ENCODE data around the gene TMEM163. TPM values are rescaled to one million over a fixed set of nuclear protein-coding genes. Genes with fewer than 3 reads are reported as not detected.

The TMEM163 gene
- polyA plus RNA-seq, 6 donors from 2014 or later, result 0.33 to 1.0 (median 0.47) TPM

- Mint-ChIP-seq H3K27ac (peak overlapping the region in 1 of 6 donors; percentile 33), H3K9me3 (peaks cover 0 to 1% (median 0%) of the 10 kb centered on the region in 7 donors), H3K4me1 (no peaks in the 10 kb centered on the region), H3K27me3 (no peaks in the 10 kb centered on the region), H3K4me3 (no peak overlapping the region), H3K36me3 (no peaks in the 10 kb centered on the region)
- ATAC-seq (ENCODE audit: low read depth in 2 of 2), result no peak
- no peak for DNase-seq
These were observed 217.2 kb downstream of the TMEM163 start for GRCh38 chr2:134501476-134502091.

GRCh38 chr2:134500211-134500935, 218.4 kb downstream of the TMEM163 start:
- no peaks in the 10 kb centered on the region for H3K36me3 Mint-ChIP-seq
- H3K27me3 Mint-ChIP-seq, result no peaks in the 10 kb centered on the region
- H3K27ac Mint-ChIP-seq, result peak overlapping the region in 1 of 6 donors; percentile 70
- no peaks in the 10 kb centered on the region for H3K4me1 Mint-ChIP-seq
- ATAC-seq (ENCODE audit: low read depth in 2 of 2) (no peak), DNase-seq (no peak)
- H3K4me3 Mint-ChIP-seq, result no peak overlapping the region
- H3K9me3 Mint-ChIP-seq, result peaks cover 0 to 3% (median 0%) of the 10 kb centered on the region in 7 donors

- ATAC-seq (ENCODE audit: low read depth in 2 of 2), result no peak
- Mint-ChIP-seq H3K9me3 (peaks cover 0 to 3% (median 0%) of the 10 kb centered on the region in 7 donors), H3K4me1 (no peaks in the 10 kb centered on the region), H3K4me3 (no peak overlapping the region), H3K27me3 (no peaks in the 10 kb centered on the region), H3K36me3 (no peaks in the 10 kb centered on the region), H3K27ac (no peak overlapping the region)
- DNase-seq, result no peak
These were observed 219.4 kb downstream of the TMEM163 start for GRCh38 chr2:134499307-134499926.

GRCh38 chr2:134498654-134499053, 220.1 kb downstream of the TMEM163 start:
- Mint-ChIP-seq H3K9me3 (peaks cover 0 to 3% (median 0%) of the 10 kb centered on the region in 7 donors), H3K4me3 (no peak overlapping the region), H3K27me3 (no peaks in the 10 kb centered on the region), H3K4me1 (no peaks in the 10 kb centered on the region), H3K27ac (no peak overlapping the region), H3K36me3 (no peaks in the 10 kb centered on the region)
- ATAC-seq (ENCODE audit: low read depth in 2 of 2), result no peak
- DNase-seq, result no peak

GRCh38 chr2:134493797-134494196, 225.0 kb downstream of the TMEM163 start:
- H3K36me3 Mint-ChIP-seq, result no peaks in the 10 kb centered on the region
- H3K4me3 Mint-ChIP-seq, result no peak overlapping the region
- H3K9me3 Mint-ChIP-seq, result peaks cover 0 to 3% (median 0%) of the 10 kb centered on the region in 7 donors
- no peak overlapping the region for H3K27ac Mint-ChIP-seq
- DNase-seq, result no peak
- no peak for ATAC-seq (ENCODE audit: low read depth in 2 of 2)
- H3K4me1 Mint-ChIP-seq, result no peaks in the 10 kb centered on the region
- H3K27me3 Mint-ChIP-seq, result peaks cover 0 to 7% (median 3%) of the 10 kb centered on the region in 3 donors

- no peaks in the 10 kb centered on the region for H3K4me1 Mint-ChIP-seq
- H3K36me3 Mint-ChIP-seq, result no peaks in the 10 kb centered on the region
- ATAC-seq (ENCODE audit: low read depth in 2 of 2) (no peak), DNase-seq (no peak)
- H3K9me3 Mint-ChIP-seq, result peaks cover 0 to 3% (median 0%) of the 10 kb centered on the region in 7 donors
- H3K27me3 Mint-ChIP-seq, result peaks cover 0 to 7% (median 3%) of the 10 kb centered on the region in 3 donors
- H3K4me3 Mint-ChIP-seq, result no peak overlapping the region
- no peak overlapping the region for H3K27ac Mint-ChIP-seq
These were observed 226.9 kb downstream of the TMEM163 start for GRCh38 chr2:134491771-134492441.

GRCh38 chr2:134491022-134491421, 227.8 kb downstream of the TMEM163 start:
- no peak overlapping the region for H3K27ac Mint-ChIP-seq
- no peaks in the 10 kb centered on the region for H3K4me1 Mint-ChIP-seq
- peaks cover 0 to 7% (median 3%) of the 10 kb centered on the region in 3 donors for H3K27me3 Mint-ChIP-seq
- H3K36me3 Mint-ChIP-seq, result no peaks in the 10 kb centered on the region
- H3K9me3 Mint-ChIP-seq, result peaks cover 0 to 1% (median 0%) of the 10 kb centered on the region in 7 donors
- DNase-seq (no peak), ATAC-seq (ENCODE audit: low read depth in 2 of 2) (no peak)
- H3K4me3 Mint-ChIP-seq, result no peak overlapping the region

- H3K4me1 Mint-ChIP-seq, result no peaks in the 10 kb centered on the region
- peaks cover 0 to 7% (median 3%) of the 10 kb centered on the region in 3 donors for H3K27me3 Mint-ChIP-seq
- no peaks in the 10 kb centered on the region for H3K36me3 Mint-ChIP-seq
- ATAC-seq (ENCODE audit: low read depth in 2 of 2) (no peak), DNase-seq (no peak)
- peak overlapping the region in 1 of 6 donors; percentile 25 for H3K27ac Mint-ChIP-seq
- H3K9me3 Mint-ChIP-seq, result peaks cover 0 to 1% (median 0%) of the 10 kb centered on the region in 7 donors
- H3K4me3 Mint-ChIP-seq, result no peak overlapping the region
These were observed 228.2 kb downstream of the TMEM163 start for GRCh38 chr2:134490559-134490958.

GRCh38 chr2:134489732-134490384, 228.9 kb downstream of the TMEM163 start:
- H3K36me3 Mint-ChIP-seq, result no peaks in the 10 kb centered on the region
- no peaks in the 10 kb centered on the region for H3K9me3 Mint-ChIP-seq
- H3K4me3 Mint-ChIP-seq, result no peak overlapping the region
- ATAC-seq (ENCODE audit: low read depth in 2 of 2) (no peak), DNase-seq (no peak)
- peaks cover 0 to 7% (median 3%) of the 10 kb centered on the region in 3 donors for H3K27me3 Mint-ChIP-seq
- H3K4me1 Mint-ChIP-seq, result no peaks in the 10 kb centered on the region
- H3K27ac Mint-ChIP-seq, result peak overlapping the region in 1 of 6 donors; percentile 6

- Mint-ChIP-seq H3K27ac (no peak overlapping the region), H3K36me3 (peaks cover 0 to 7% of the 10 kb centered on the region in 2 donors), H3K27me3 (peaks cover 0 to 19% (median 15%) of the 10 kb centered on the region in 3 donors), H3K4me1 (no peaks in the 10 kb centered on the region), H3K4me3 (no peak overlapping the region), H3K9me3 (peaks cover 0 to 4% (median 0%) of the 10 kb centered on the region in 7 donors)
- DNase-seq, result no peak
- no peak for ATAC-seq (ENCODE audit: low read depth in 2 of 2)
These were observed 235.9 kb downstream of the TMEM163 start for GRCh38 chr2:134482766-134483340.

GRCh38 chr2:134482131-134482723, 236.6 kb downstream of the TMEM163 start:
- no peak for DNase-seq
- Mint-ChIP-seq H3K4me1 (no peaks in the 10 kb centered on the region), H3K4me3 (no peak overlapping the region), H3K27me3 (peaks cover 0 to 19% (median 15%) of the 10 kb centered on the region in 3 donors), H3K27ac (no peak overlapping the region), H3K9me3 (peaks cover 0 to 4% (median 0%) of the 10 kb centered on the region in 7 donors), H3K36me3 (peaks cover 0 to 7% of the 10 kb centered on the region in 2 donors)
- ATAC-seq (ENCODE audit: low read depth in 2 of 2), result no peak

GRCh38 chr2:134479696-134480330, 239.0 kb downstream of the TMEM163 start:
- ATAC-seq (ENCODE audit: low read depth in 2 of 2) (no peak), DNase-seq (no peak)
- peaks cover 0 to 4% (median under 1%) of the 10 kb centered on the region in 7 donors for H3K9me3 Mint-ChIP-seq
- H3K4me3 Mint-ChIP-seq, result no peak overlapping the region
- H3K27me3 Mint-ChIP-seq, result peaks cover 0 to 24% (median 15%) of the 10 kb centered on the region in 3 donors
- no peak overlapping the region for H3K27ac Mint-ChIP-seq
- H3K4me1 Mint-ChIP-seq, result no peaks in the 10 kb centered on the region
- peaks cover 0 to 7% of the 10 kb centered on the region in 2 donors for H3K36me3 Mint-ChIP-seq

Data from naive B cell (primary cell).